GM19397 (cell line): ENCODE data around the gene PGRMC2.

Source experiments
- ATAC-seq: cut with Tn5 transposase; IDR thresholded peaks from one replicate; pipeline ENCODE4 v1.9.1; 2021; ENCODE audit warnings: mild to moderate bottlenecking, moderate library complexity; ENCODE audit not compliant: unreplicated experiment

PGRMC2 gene

GRCh38 chr4:128225148-128225547 is 62.5 kb downstream of the PGRMC2 start:
- no peak for ATAC-seq

- ATAC-seq, result no peak
These were observed 66.0 kb downstream of the PGRMC2 start for GRCh38 chr4:128221586-128221985.

- peak; percentile 50 for ATAC-seq
These were observed 67.1 kb downstream of the PGRMC2 start for GRCh38 chr4:128220286-128221235.
